Measurements from ENCODE around the gene CLEC9A.
A peak's percentile ranks its signal among the peaks of the same experiment; 100 is the strongest.

The CLEC9A gene

GRCh38 chr12:10058387-10058786, 27.9 kb downstream of the CLEC9A start:
- Histone ChIP-seq H4K12ac (ENCODE audit: low read depth, low read length) (no peak overlapping the region), H3K18ac (ENCODE audit: low read length) (no peak overlapping the region), H3K79me1 (ENCODE audit: low read length) (no peaks in the 10 kb centered on the region), H2AFZ (ENCODE audit: insufficient read depth, low read length, poor library complexity) (no peak overlapping the region), H3K23ac (ENCODE audit: low read length) (no peak overlapping the region), H3K27me3 (ENCODE audit: insufficient read depth, low read length) (no peaks in the 10 kb centered on the region), H3K9me3 (ENCODE audit: insufficient read depth, low read depth, low read length) (no peaks in the 10 kb centered on the region), H3K4me1 (ENCODE audit: control insufficient read depth in 1 of 2, insufficient read depth in 2 of 2, low read length in 2 of 2) (no peaks in the 10 kb centered on the region), H4K8ac (ENCODE audit: low read depth, low read length) (no peak overlapping the region), H2BK12ac (ENCODE audit: low read length) (no peak overlapping the region), H3K79me2 (ENCODE audit: control insufficient read depth, insufficient read depth, low read length, poor library complexity) (no peaks in the 10 kb centered on the region), H3K4me2 (ENCODE audit: low read length) (no peak overlapping the region), H3K4ac (ENCODE audit: low read depth, low read length) (no peak overlapping the region), H3K27ac (ENCODE audit: low read depth, low read length) (no peak overlapping the region), H3K36me3 (ENCODE audit: control insufficient read depth in 1 of 2, insufficient read depth in 2 of 2, low read length in 2 of 2) (no peaks in the 10 kb centered on the region), H2BK120ac (ENCODE audit: insufficient read depth, low read length, poor library complexity) (no peak overlapping the region), H4K91ac (ENCODE audit: low read depth, low read length) (no peak overlapping the region), H3K14ac (ENCODE audit: low read length) (no peak overlapping the region), H2AK5ac (ENCODE audit: low read length) (no peak overlapping the region), H3K4me3 (ENCODE audit: low read depth, low read length) (no peak overlapping the region), H3K9ac (ENCODE audit: low read length) (no peak overlapping the region), H2BK5ac (ENCODE audit: low read depth, low read length, poor library complexity) (no peak overlapping the region)
- WGBS (ENCODE audit: extremely low coverage, insufficient coverage, insufficient read length), result no CpG with 5 or more reads among the region's 5 CpGs
- no peak for DNase-seq

- Histone ChIP-seq H3K4me2 (ENCODE audit: low read length) (no peak overlapping the region), H3K36me3 (ENCODE audit: control insufficient read depth in 1 of 2, insufficient read depth in 2 of 2, low read length in 2 of 2) (peaks cover 0 to 2% of the 10 kb centered on the region in 2 experiments)
- no CpG with 5 or more reads among the region's 4 CpGs for WGBS (ENCODE audit: extremely low coverage, insufficient coverage, insufficient read length)
These were observed 34.8 kb downstream of the CLEC9A start for GRCh38 chr12:10065241-10065640.

GRCh38 chr12:10067264-10067663, 36.8 kb downstream of the CLEC9A start:
- Histone ChIP-seq H3K4ac (ENCODE audit: low read depth, low read length) (no peak overlapping the region), H3K79me2 (ENCODE audit: control insufficient read depth, insufficient read depth, low read length, poor library complexity) (no peaks in the 10 kb centered on the region), H3K4me3 (ENCODE audit: low read depth, low read length) (no peak overlapping the region), H3K9ac (ENCODE audit: low read length) (no peak overlapping the region), H3K4me1 (ENCODE audit: control insufficient read depth in 1 of 2, insufficient read depth in 2 of 2, low read length in 2 of 2) (peaks cover 0 to 2% of the 10 kb centered on the region in 2 experiments), H3K14ac (ENCODE audit: low read length) (no peak overlapping the region), H4K8ac (ENCODE audit: low read depth, low read length) (no peak overlapping the region), H3K23ac (ENCODE audit: low read length) (no peak overlapping the region), H3K79me1 (ENCODE audit: low read length) (no peaks in the 10 kb centered on the region), H3K4me2 (ENCODE audit: low read length) (no peak overlapping the region), H3K27me3 (ENCODE audit: insufficient read depth, low read length) (no peaks in the 10 kb centered on the region), H4K91ac (ENCODE audit: low read depth, low read length) (no peak overlapping the region), H4K12ac (ENCODE audit: low read depth, low read length) (no peak overlapping the region), H2BK5ac (ENCODE audit: low read depth, low read length, poor library complexity) (no peak overlapping the region), H3K9me3 (ENCODE audit: insufficient read depth, low read depth, low read length) (no peaks in the 10 kb centered on the region), H3K36me3 (ENCODE audit: control insufficient read depth in 1 of 2, insufficient read depth in 2 of 2, low read length in 2 of 2) (peaks cover 0 to 3% of the 10 kb centered on the region in 2 experiments), H2AK5ac (ENCODE audit: low read length) (no peak overlapping the region), H2BK12ac (ENCODE audit: low read length) (no peak overlapping the region), H3K18ac (ENCODE audit: low read length) (no peak overlapping the region), H2BK120ac (ENCODE audit: insufficient read depth, low read length, poor library complexity) (no peak overlapping the region), H2AFZ (ENCODE audit: insufficient read depth, low read length, poor library complexity) (no peak overlapping the region), H3K27ac (ENCODE audit: low read depth, low read length) (no peak overlapping the region)
- no peak for DNase-seq
- WGBS (ENCODE audit: extremely low coverage, insufficient coverage, insufficient read length), result no CpG with 5 or more reads among the region's 4 CpGs

More at GRCh38 chr12:10065241-10065640, 34.8 kb downstream of the CLEC9A start:
- Histone ChIP-seq H3K23ac (ENCODE audit: low read length) (no peak overlapping the region), H3K79me1 (ENCODE audit: low read length) (no peaks in the 10 kb centered on the region), H2BK12ac (ENCODE audit: low read length) (no peak overlapping the region), H3K14ac (ENCODE audit: low read length) (no peak overlapping the region), H3K9ac (ENCODE audit: low read length) (no peak overlapping the region), H4K12ac (ENCODE audit: low read depth, low read length) (no peak overlapping the region), H2AFZ (ENCODE audit: insufficient read depth, low read length, poor library complexity) (no peak overlapping the region), H2BK5ac (ENCODE audit: low read depth, low read length, poor library complexity) (no peak overlapping the region), H3K18ac (ENCODE audit: low read length) (no peak overlapping the region), H3K27me3 (ENCODE audit: insufficient read depth, low read length) (no peaks in the 10 kb centered on the region), H3K4me1 (ENCODE audit: control insufficient read depth in 1 of 2, insufficient read depth in 2 of 2, low read length in 2 of 2) (peaks cover 0 to 2% of the 10 kb centered on the region in 2 experiments), H3K4me3 (ENCODE audit: low read depth, low read length) (no peak overlapping the region), H3K27ac (ENCODE audit: low read depth, low read length) (no peak overlapping the region), H2BK120ac (ENCODE audit: insufficient read depth, low read length, poor library complexity) (no peak overlapping the region), H4K91ac (ENCODE audit: low read depth, low read length) (no peak overlapping the region), H3K4ac (ENCODE audit: low read depth, low read length) (no peak overlapping the region), H3K9me3 (ENCODE audit: insufficient read depth, low read depth, low read length) (no peaks in the 10 kb centered on the region), H2AK5ac (ENCODE audit: low read length) (no peak overlapping the region), H3K79me2 (ENCODE audit: control insufficient read depth, insufficient read depth, low read length, poor library complexity) (no peaks in the 10 kb centered on the region), H4K8ac (ENCODE audit: low read depth, low read length) (no peak overlapping the region)
- peak in 1 of 2 donors; percentile 69 for DNase-seq

GRCh38 chr12:10067942-10068341, 37.5 kb downstream of the CLEC9A start:
- H3K9me3 ChIP-seq (ENCODE audit: insufficient read depth, low read depth, low read length), result no peaks in the 10 kb centered on the region
- H3K4me2 ChIP-seq (ENCODE audit: low read length), result no peak overlapping the region
- H3K18ac ChIP-seq (ENCODE audit: low read length), result no peak overlapping the region
- H3K4ac ChIP-seq (ENCODE audit: low read depth, low read length), result no peak overlapping the region
- no peak overlapping the region for H3K4me3 ChIP-seq (ENCODE audit: low read depth, low read length)
- DNase-seq, result no peak
- H3K79me2 ChIP-seq (ENCODE audit: control insufficient read depth, insufficient read depth, low read length, poor library complexity), result no peaks in the 10 kb centered on the region
- no peak overlapping the region for H3K27ac ChIP-seq (ENCODE audit: low read depth, low read length)
- H3K27me3 ChIP-seq (ENCODE audit: insufficient read depth, low read length), result no peaks in the 10 kb centered on the region
- peaks cover 0 to 3% of the 10 kb centered on the region in 2 experiments for H3K36me3 ChIP-seq (ENCODE audit: control insufficient read depth in 1 of 2, insufficient read depth in 2 of 2, low read length in 2 of 2)
- H4K91ac ChIP-seq (ENCODE audit: low read depth, low read length), result no peak overlapping the region
- WGBS (ENCODE audit: extremely low coverage, insufficient coverage, insufficient read length), result no CpG with 5 or more reads among the region's 3 CpGs
- H2BK120ac ChIP-seq (ENCODE audit: insufficient read depth, low read length, poor library complexity), result no peak overlapping the region
- no peak overlapping the region for H4K12ac ChIP-seq (ENCODE audit: low read depth, low read length)
- H2AK5ac ChIP-seq (ENCODE audit: low read length), result no peak overlapping the region
- no peak overlapping the region for H4K8ac ChIP-seq (ENCODE audit: low read depth, low read length)
- no peak overlapping the region for H2BK5ac ChIP-seq (ENCODE audit: low read depth, low read length, poor library complexity)
- no peak overlapping the region for H2AFZ ChIP-seq (ENCODE audit: insufficient read depth, low read length, poor library complexity)
- H2BK12ac ChIP-seq (ENCODE audit: low read length), result no peak overlapping the region
- no peak overlapping the region for H3K14ac ChIP-seq (ENCODE audit: low read length)
- H3K9ac ChIP-seq (ENCODE audit: low read length), result no peak overlapping the region
- peaks cover 0 to 2% of the 10 kb centered on the region in 2 experiments for H3K4me1 ChIP-seq (ENCODE audit: control insufficient read depth in 1 of 2, insufficient read depth in 2 of 2, low read length in 2 of 2)
- no peaks in the 10 kb centered on the region for H3K79me1 ChIP-seq (ENCODE audit: low read length)
- no peak overlapping the region for H3K23ac ChIP-seq (ENCODE audit: low read length)

All from trophoblast cell (in vitro differentiated cells and primary cell).